GM19438 (cell line): ENCODE measurements around the gene POLR3C.

ENCODE experiments used
- ATAC-seq: cut with Tn5 transposase; IDR thresholded peaks from one replicate; pipeline ENCODE4 v1.9.1; 2021; ENCODE audit warnings: low read depth; ENCODE audit not compliant: unreplicated experiment

Gene POLR3C

DNA sequence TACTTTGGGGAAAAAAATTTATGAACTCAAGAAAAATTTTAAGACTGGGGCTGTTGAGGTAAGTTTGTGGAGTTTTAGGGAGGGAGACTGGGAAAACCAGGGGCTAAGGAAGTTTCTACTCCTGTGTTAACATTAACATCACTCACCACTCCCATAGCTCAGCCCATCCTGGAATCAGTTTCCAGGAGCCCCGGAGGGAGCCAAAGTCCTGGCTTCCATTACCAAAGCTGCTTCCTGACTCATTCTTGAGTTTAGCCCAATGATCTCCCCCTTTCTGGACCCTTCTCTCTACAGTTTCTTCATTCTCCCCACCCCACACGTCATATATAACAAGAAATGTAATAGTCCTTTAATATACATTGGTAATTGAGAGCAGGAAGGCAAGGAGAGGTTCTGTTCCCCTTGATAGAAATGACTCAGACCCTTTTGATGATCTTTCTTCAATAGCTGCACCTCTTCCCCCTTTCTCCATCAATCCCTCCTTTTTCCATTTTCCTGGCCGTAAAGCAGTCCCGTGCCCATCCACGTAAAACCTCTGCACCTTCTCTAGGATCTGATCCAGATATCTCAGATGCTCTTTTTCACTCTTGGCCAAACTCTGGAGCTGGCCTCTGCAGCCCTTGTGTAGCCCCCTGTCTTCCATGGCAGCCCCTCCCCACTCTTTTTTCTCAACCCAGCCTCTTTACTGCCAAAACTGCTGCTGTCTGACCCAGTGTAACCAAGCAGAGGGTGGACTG is 39.5 kb downstream of the POLR3C start:
- ATAC-seq, result no peak

- no peak for ATAC-seq
Measured at GRCh38 chr1:145868232-145868631, 44.2 kb downstream of the POLR3C start.

GRCh38 chr1:145871994-145872924 is 48.3 kb downstream of the POLR3C start:
- ATAC-seq, result no peak

DNA sequence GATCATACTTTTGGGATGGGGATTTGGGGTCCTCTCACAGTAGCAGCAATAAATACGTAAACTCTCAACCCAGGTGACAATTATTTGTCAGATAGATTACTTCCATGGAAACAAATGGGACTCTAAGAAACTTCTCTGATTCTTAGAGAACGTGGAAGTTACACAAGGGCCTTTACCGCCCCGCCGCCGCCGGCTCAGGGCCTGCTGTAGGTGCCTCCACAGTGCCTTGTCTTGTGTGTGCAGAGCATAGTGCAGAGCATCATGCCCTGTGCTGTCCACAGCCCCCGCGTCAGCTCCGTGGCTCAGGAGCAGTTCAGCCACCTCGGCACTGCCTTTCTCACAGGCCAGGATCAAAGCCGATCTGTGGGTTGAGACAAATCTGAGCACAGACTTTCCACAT is 50.6 kb downstream of the POLR3C start:
- ATAC-seq, result no peak

GRCh38 chr1:145877923-145878486 is 54.0 kb downstream of the POLR3C start:
- no peak for ATAC-seq

DNA sequence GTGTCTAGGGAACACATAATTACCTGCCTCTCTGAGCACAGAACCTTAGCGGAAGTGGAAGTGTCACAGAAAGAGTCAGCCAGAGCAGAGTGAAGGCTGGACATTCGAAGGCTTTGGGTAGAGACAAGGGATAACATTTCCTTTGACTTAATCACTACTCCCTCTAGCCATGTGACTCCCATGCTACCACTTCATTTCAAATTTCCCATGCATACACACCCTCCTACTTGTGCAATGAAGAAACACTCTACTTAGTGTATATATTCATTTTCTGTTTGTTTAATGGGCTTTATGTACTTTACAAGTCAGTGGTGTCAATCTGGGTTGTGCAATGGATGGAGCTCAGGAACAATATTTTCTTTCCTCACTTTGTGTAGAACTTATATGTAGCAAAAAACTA is 54.7 kb downstream of the POLR3C start:
- ATAC-seq, result no peak

- ATAC-seq, result no peak
Measured at GRCh38 chr1:145879775-145880174, 55.8 kb downstream of the POLR3C start.

DNA sequence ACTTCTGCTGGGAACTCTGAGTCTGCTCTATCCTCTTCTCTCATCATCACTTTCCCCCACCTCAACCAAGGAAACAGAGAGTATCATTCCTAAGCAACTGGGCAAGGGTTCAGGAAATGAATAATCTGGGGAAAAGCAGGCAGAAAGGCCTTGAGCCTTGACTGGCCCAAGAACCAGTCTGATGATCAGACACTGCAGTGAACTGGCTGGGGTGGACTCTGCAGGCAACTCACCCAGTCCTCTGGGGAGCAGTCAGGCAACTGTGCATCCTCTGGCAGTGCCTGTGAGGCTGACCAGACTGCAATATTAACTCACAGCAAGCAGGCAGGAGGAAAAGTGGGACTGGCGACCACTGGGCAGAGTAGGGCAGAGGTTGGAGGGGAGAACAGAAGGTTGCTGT is 60.7 kb downstream of the POLR3C start:
- ATAC-seq, result no peak

DNA sequence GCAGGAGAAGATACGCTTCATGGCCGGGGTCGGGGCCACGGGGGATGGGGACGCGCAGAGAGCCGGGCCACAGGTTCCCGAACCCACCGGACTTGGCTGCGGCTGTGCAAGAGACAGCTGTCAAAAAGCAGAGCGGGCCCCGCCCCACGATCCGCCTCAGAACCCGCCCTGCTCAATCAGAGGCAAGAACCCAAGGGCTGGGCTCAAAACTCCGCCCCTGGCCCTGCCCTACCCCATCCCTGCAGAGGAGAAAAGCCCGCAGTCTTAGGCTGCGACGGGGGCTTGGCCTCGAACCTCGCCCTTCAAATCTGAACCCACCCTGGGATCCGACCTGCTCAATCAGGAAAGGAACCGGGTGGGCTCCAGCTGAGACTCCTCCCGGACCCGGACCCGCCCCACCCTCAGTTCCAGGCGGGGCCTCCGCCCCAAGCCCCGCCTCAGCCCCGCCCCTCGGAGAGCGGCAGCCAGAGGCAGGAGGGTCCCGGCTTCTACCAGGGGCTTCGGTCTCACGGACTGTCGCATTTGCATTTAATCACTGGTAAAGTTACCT is 61.8 kb downstream of the POLR3C start, which contains the start of gene ANKRD35:
ANKRD35 (minus strand) TSS at position 129 of the 550 bp plus-strand sequence; CDS start at position 21, 108 bp downstream.
- peak; percentile 99 for ATAC-seq

DNA sequence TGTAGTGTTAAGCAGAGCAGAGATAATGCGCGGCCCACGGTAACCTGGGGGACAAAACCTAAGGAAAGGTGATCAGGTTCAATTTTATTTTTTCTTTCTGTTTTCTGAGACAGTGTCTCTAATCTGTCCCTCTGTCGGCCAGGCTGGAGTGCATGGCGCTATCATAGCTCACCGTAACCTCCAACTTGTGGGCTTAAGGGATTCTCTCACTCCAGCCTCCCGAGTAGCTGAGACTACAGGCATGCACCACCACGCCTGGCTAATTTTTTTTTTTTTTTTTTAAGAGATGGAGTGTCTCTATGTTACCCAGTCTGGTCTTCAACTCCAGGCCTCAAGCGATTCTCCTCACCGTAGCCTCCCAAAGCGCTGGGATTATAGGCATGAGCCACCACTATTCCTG is 62.4 kb downstream of the POLR3C start:
- no peak for ATAC-seq

GRCh38 chr1:145886816-145887215 is 62.8 kb downstream of the POLR3C start:
- no peak for ATAC-seq

GRCh38 chr1:145887631-145888030 is 63.6 kb downstream of the POLR3C start:
- no peak for ATAC-seq

- no peak for ATAC-seq
Measured at GRCh38 chr1:145889722-145890121, 65.7 kb downstream of the POLR3C start.

DNA sequence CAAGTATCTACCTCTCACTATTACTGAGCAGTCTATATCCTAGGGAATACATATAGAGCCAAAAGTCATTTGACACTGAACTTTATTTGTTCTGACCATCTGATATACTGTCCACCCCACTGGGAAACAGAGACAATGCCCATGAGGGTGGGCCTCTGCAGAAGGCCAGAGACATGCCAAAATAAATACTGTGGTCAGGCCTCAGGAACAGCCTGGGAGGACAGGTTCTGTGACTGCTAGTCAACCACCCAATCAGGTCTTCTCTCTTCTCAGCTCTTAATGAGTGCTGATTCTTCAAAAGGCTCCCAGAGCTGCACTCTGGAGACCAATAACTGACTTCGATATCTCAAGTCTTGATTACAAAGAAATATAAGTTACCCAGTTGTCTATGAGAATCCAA is 67.1 kb downstream of the POLR3C start:
- ATAC-seq, result no peak

- no peak for ATAC-seq
Measured at GRCh38 chr1:145891587-145892485, 67.8 kb downstream of the POLR3C start.

DNA sequence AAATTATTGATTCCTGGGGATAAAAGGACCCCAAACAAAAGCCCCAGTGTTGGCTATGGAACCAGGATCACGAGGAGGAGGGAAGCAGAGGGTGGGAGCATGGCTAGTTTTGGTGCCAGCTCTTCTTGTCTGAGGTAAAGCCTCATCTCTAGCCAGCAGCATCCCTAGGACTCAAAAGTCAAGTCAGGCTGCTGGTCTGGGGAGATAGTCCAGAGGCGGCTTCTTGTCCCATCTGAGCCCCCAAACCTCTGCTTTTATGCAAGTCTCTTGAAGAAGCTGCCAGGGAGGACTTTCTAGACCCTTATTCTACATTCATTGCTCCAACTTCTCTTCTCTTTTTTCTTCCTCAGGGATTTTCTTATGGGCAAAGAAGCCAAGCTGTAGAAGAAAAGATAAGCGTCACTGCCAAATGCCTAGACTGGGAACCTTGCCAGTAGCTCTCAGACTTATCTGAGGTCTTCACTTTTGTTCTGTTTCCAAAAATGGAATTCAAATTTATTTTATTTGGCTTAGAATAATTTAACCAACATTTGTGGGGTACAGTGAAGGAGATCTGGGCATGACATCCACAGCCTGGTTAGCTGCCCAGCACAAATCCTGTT is 68.6 kb downstream of the POLR3C start:
- ATAC-seq, result no peak

DNA sequence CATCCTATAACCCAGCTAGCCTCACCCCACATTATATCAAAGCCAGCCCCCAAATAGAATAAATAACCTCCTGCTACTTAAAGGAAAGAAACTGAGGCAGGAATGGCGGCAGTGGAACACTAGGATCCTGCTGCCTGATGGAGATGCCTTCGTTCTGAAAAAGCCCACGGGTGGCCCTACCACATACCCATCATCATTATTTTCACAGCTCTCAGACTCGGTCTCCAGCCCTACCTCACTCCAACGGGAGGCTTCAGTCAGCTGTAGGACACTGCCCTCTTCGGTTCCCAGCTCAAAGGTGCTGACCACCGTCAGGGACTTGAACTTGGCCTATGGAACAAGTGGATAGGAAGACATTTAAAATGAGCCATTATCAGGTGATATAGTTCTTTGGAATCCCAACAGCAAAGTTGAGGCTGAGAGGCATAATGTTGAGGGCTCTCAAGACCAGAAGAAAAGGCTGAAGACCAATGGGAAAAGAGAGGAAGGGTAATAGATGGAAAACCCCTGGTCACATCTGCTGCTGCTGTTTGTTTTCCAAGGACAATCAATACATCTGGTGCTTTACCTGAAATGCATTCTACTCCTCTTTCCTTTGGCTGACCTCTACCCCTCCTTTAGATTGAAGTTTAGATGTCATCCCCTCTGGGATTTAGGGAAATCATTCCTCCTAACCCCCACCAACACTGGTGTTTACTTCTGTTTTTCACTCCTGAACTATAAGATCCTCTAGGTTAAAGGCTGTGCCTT is 69.5 kb downstream of the POLR3C start:
- no peak for ATAC-seq
